ENCODE measurements around the gene ATP10B. TPM values are rescaled to one million over a fixed set of nuclear protein-coding genes. Genes with fewer than 3 reads are reported as not detected.

The ATP10B gene
- total RNA-seq, 4 donors from 2014 or later, result 63.5 to 112 (median 87.7) TPM

GRCh38 chr5:160657622-160658458 is 194.2 kb downstream of the ATP10B start:
- Histone ChIP-seq H3K9me3 (no peaks in the 10 kb centered on the region), H3K36me3 (no peaks in the 10 kb centered on the region), H3K4me3 (peak overlapping the region in 1 of 4 donors; percentile 9), H3K27me3 (no peaks in the 10 kb centered on the region), H3K4me1 (peaks cover 0 to 22% (median 0%) of the 10 kb centered on the region in 4 donors), H3K27ac (peak overlapping the region in 3 of 4 donors; percentile 51 to 83 (median 61))
- TF ChIP-seq POLR2A (IDR thresholded peaks at IDR 0.05) (peak in 1 of 2 donors; percentile 7), CTCF (IDR thresholded peaks at IDR 0.05) (no peak)
- peak in 1 of 3 donors; percentile 74 for DNase-seq

- peak in 1 of 3 donors; percentile 53 for DNase-seq
- no peak overlapping the region for H3K4me3 ChIP-seq
- H3K9me3 ChIP-seq, result no peaks in the 10 kb centered on the region
- H3K36me3 ChIP-seq, result no peaks in the 10 kb centered on the region
- peaks cover 0 to 22% (median 0%) of the 10 kb centered on the region in 4 donors for H3K4me1 ChIP-seq
- TF ChIP-seq CTCF (IDR thresholded peaks at IDR 0.05) (no peak), POLR2A (IDR thresholded peaks at IDR 0.05) (no peak)
- no peaks in the 10 kb centered on the region for H3K27me3 ChIP-seq
- peak overlapping the region in 3 of 4 donors; percentile 55 to 83 (median 61) for H3K27ac ChIP-seq
Measured at GRCh38 chr5:160657068-160657507, 194.9 kb downstream of the ATP10B start.

GRCh38 chr5:160655717-160656116 is 196.3 kb downstream of the ATP10B start:
- Histone ChIP-seq H3K36me3 (no peaks in the 10 kb centered on the region), H3K4me1 (peaks cover 0 to 25% (median 0%) of the 10 kb centered on the region in 4 donors), H3K27ac (peak overlapping the region in 3 of 4 donors; percentile 40 to 61 (median 55)), H3K27me3 (no peaks in the 10 kb centered on the region), H3K9me3 (no peaks in the 10 kb centered on the region), H3K4me3 (no peak overlapping the region)
- TF ChIP-seq CTCF (IDR thresholded peaks at IDR 0.05) (no peak), POLR2A (IDR thresholded peaks at IDR 0.05) (no peak)
- DNase-seq, result peak in 2 of 3 donors; percentile 92 to 94

- no peak overlapping the region for H3K27ac ChIP-seq
- H3K4me1 ChIP-seq, result peaks cover 0 to 10% (median 0%) of the 10 kb centered on the region in 4 donors
- no peak for DNase-seq
- no peak for TF ChIP-seq POLR2A (IDR thresholded peaks at IDR 0.05)
- no peak for TF ChIP-seq CTCF (IDR thresholded peaks at IDR 0.05)
- H3K36me3 ChIP-seq, result no peaks in the 10 kb centered on the region
- no peaks in the 10 kb centered on the region for H3K9me3 ChIP-seq
- no peak overlapping the region for H3K4me3 ChIP-seq
- H3K27me3 ChIP-seq, result no peaks in the 10 kb centered on the region
Measured at GRCh38 chr5:160651692-160652645, 200.0 kb downstream of the ATP10B start.

GRCh38 chr5:160649304-160649703 is 202.7 kb downstream of the ATP10B start:
- H3K4me1 ChIP-seq, result peaks cover 0 to 5% (median 0%) of the 10 kb centered on the region in 4 donors
- TF ChIP-seq CTCF (IDR thresholded peaks at IDR 0.05), result peak in 4 of 6 experiments; percentile 25 to 84 (median 76)
- no peak for TF ChIP-seq POLR2A (IDR thresholded peaks at IDR 0.05)
- peak in 1 of 3 donors; percentile 60 for DNase-seq
- H3K27ac ChIP-seq, result no peak overlapping the region
- no peaks in the 10 kb centered on the region for H3K36me3 ChIP-seq
- H3K27me3 ChIP-seq, result no peaks in the 10 kb centered on the region
- H3K9me3 ChIP-seq, result no peaks in the 10 kb centered on the region
- H3K4me3 ChIP-seq, result no peak overlapping the region

Data from Peyer's patch (tissue), 4 donors.